Measurements from ENCODE around the gene ZBTB22.
A peak's percentile ranks its signal among the peaks of the same experiment; 100 is the strongest.

ZBTB22 gene

DNA sequence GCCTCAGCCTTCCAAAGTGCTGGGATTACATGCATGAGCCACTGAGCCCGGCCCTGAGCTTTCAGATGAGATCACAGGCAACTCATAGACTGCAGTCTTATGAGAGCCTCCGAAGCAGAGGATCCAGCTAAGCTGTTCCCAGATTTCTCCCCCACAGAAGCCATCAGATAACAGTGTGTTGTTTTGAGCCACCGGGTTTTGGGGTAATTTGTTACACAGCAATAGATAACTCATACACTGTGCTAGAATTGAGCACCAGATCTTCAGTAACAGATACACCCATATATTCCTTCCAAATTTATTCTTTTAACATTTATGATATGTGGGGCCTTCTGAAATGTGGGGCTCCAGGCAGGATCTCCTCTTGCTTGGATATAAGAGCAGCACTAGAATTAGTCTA, 19.0 kb upstream of the ZBTB22 start:
- H3K4me3 ChIP-seq (ENCODE audit: low read depth, low read length) = no peak overlapping the region
- no peak for TF ChIP-seq CTCF (IDR thresholded peaks at IDR 0.05; ENCODE audit: insufficient read depth, low read depth, low read length, missing control alignments)
- DNase-seq (ENCODE audit: low read depth) = no peak

GRCh38 chr6:33335916-33336315, 18.4 kb upstream of the ZBTB22 start:
- no peak for TF ChIP-seq CTCF (IDR thresholded peaks at IDR 0.05; ENCODE audit: insufficient read depth, low read depth, low read length, missing control alignments)
- H3K4me3 ChIP-seq (ENCODE audit: low read depth, low read length) = no peak overlapping the region
- peak; percentile 53 for DNase-seq (ENCODE audit: low read depth)

DNA sequence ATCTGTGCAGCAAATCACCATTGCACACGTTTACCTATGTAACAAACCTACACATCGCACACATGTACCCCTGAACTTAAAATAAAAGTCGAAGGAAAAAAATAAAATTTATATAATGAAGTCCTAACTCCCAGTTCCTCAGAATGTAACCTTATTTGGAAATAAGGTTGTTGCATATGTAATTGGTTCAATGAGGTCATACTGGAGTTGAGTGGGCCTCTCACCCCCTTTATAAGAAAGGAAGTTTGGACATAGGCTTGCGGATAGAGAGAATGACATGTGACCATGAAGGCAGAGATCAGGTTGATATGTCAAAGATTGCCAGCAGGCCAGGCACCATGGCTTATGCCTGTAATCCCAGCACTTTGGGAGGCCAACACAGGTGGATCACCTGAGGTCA, 16.1 kb upstream of the ZBTB22 start:
- H3K4me3 ChIP-seq (ENCODE audit: low read depth, low read length) = no peak overlapping the region
- TF ChIP-seq CTCF (IDR thresholded peaks at IDR 0.05; ENCODE audit: insufficient read depth, low read depth, low read length, missing control alignments) = no peak
- no peak for DNase-seq (ENCODE audit: low read depth)

GRCh38 chr6:33330736-33331135, 13.2 kb upstream of the ZBTB22 start:
- DNase-seq (ENCODE audit: low read depth) = no peak

GRCh38 chr6:33329058-33329457, 11.5 kb upstream of the ZBTB22 start:
- no peak for TF ChIP-seq CTCF (IDR thresholded peaks at IDR 0.05; ENCODE audit: insufficient read depth, low read depth, low read length, missing control alignments)
- no peak overlapping the region for H3K4me3 ChIP-seq (ENCODE audit: low read depth, low read length)
- no peak for DNase-seq (ENCODE audit: low read depth)

More at GRCh38 chr6:33330736-33331135, 13.2 kb upstream of the ZBTB22 start:
- H3K4me3 ChIP-seq (ENCODE audit: low read depth, low read length) = no peak overlapping the region
- TF ChIP-seq CTCF (IDR thresholded peaks at IDR 0.05; ENCODE audit: insufficient read depth, low read depth, low read length, missing control alignments) = no peak

DNA sequence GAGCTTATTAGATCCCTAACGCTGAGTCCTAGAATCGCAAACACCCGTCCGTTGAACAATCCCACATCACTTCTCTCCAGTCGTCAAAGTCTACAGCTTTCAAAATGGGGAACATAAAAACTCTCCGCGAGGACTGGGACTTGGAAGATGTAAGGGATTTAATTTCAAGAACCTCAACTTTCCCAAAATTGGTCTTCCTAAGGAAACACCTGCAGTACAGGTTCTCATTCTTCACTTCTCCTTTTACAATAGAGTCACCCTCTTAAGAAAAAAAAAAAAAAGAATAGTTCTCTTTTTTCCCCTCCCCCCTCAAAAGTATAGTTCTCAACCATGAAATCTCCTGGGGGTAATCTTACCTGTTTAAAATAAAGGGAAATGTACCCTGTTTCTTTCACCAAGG, 6.6 kb upstream of the ZBTB22 start:
- peak overlapping the region; percentile 65 for H3K4me3 ChIP-seq (ENCODE audit: low read depth, low read length)
- peak; percentile 40 for DNase-seq (ENCODE audit: low read depth)
- no peak for TF ChIP-seq CTCF (IDR thresholded peaks at IDR 0.05; ENCODE audit: insufficient read depth, low read depth, low read length, missing control alignments)

GRCh38 chr6:33323623-33323948, 6.0 kb upstream of the ZBTB22 start:
- TF ChIP-seq CTCF (IDR thresholded peaks at IDR 0.05; ENCODE audit: insufficient read depth, low read depth, low read length, missing control alignments) = no peak
- H3K4me3 ChIP-seq (ENCODE audit: low read depth, low read length) = peak overlapping the region; percentile 65
- no peak for DNase-seq (ENCODE audit: low read depth)
